CD4-positive, alpha-beta memory T cell (primary cell): ENCODE data around the gene CDH13. TPM values are rescaled to one million over a fixed set of nuclear protein-coding genes. Genes with fewer than 3 reads are reported as not detected.

Source experiments
- CTCF ChIA-PET: fragments of 350-600 bp; sonication (Branson Sonifier 250); formaldehyde crosslinking; loops from one replicate; lab custom pipeline; 2021; ENCODE audit warnings: inconsistent platforms; ENCODE audit not compliant: partially characterized antibody; lab: Charles Lee
- POLR2A ChIA-PET: fragments of 350-600 bp; sonication (Branson Sonifier 250); formaldehyde crosslinking; loops from one replicate; lab custom pipeline; 2021; ENCODE audit not compliant: partially characterized antibody; lab: Charles Lee
- DNase-seq, 5 donors: peaks; one replicate each; pipeline versions ENCODE4 v3.0.0 to v3.0.0-alpha.2; 2020 to 2022; ENCODE audit warnings: mixed read lengths in 1 of 5
- H3K27ac ChIP-seq: one replicate; pipeline ENCODE4 v1.7.0; 2013; ENCODE audit warnings: low read depth, low read length
- H3K27me3 ChIP-seq: 2 replicates; pipeline ENCODE4 v1.7.0; 2013; ENCODE audit warnings: mild to moderate bottlenecking, low read length, moderate library complexity; ENCODE audit not compliant: insufficient read depth
- H3K36me3 ChIP-seq: 2 replicates; pipeline ENCODE4 v1.7.0; 2013; ENCODE audit warnings: mild to moderate bottlenecking, low read length, moderate library complexity; ENCODE audit not compliant: insufficient read depth
- H3K4me1 ChIP-seq: 2 replicates; pipeline ENCODE4 v1.7.0; 2013; ENCODE audit warnings: mild to moderate bottlenecking, low read length, moderate library complexity; ENCODE audit not compliant: insufficient read depth
- H3K4me3 ChIP-seq, 2 donors: one replicate each; pipeline ENCODE4 v1.7.0; 2013; ENCODE audit warnings: low read length in 2 of 2, mild to moderate bottlenecking in 1 of 2
- H3K9me3 ChIP-seq, 2 donors: one replicate each; pipeline ENCODE4 v1.7.0; 2013; ENCODE audit warnings: low read length in 2 of 2, control low read depth in 1 of 2; ENCODE audit not compliant: control insufficient read depth in 1 of 2
- H3K27ac Mint-ChIP-seq, 7 donors: one replicate each; pipeline ENCODE4 v1.8.0; 2020 to 2021; ENCODE audit warnings: mixed read lengths in 7 of 7, mild to moderate bottlenecking in 6 of 7, inconsistent platforms in 3 of 7, moderate library complexity in 3 of 7
- H3K27me3 Mint-ChIP-seq, 2 donors: one replicate each; pipeline ENCODE4 v1.8.0; 2020 to 2021; ENCODE audit warnings: mixed read lengths in 2 of 2
- H3K36me3 Mint-ChIP-seq, 2 donors: one replicate each; pipeline ENCODE4 v1.8.0; 2020 to 2021; ENCODE audit warnings: mixed read lengths in 2 of 2, inconsistent platforms in 1 of 2, mild to moderate bottlenecking in 1 of 2
- H3K4me1 Mint-ChIP-seq, 4 donors: one replicate each; pipeline ENCODE4 v1.8.0; 2020 to 2021; ENCODE audit warnings: mixed read lengths in 4 of 4, mild to moderate bottlenecking in 1 of 4
- H3K4me3 Mint-ChIP-seq, 8 donors: one replicate each; pipeline ENCODE4 v1.8.0; 2020 to 2021; ENCODE audit warnings: mixed read lengths in 8 of 8, mild to moderate bottlenecking in 7 of 8, moderate library complexity in 6 of 8, inconsistent platforms in 3 of 8
- H3K9me3 Mint-ChIP-seq, 8 donors: one replicate each; pipeline ENCODE4 v1.8.0; 2020 to 2021; ENCODE audit warnings: mixed read lengths in 8 of 8, mild to moderate bottlenecking in 5 of 8, inconsistent platforms in 3 of 8, moderate library complexity in 1 of 8
- intact Hi-C: fragments of 100-400 bp; cut with micrococcal nuclease; formaldehyde crosslinking; loops from one replicate; pipeline ENCODE4 v1.15.1; 2023
- polyA plus RNA-seq, 2 donors: library from polyadenylated mRNA; unstranded; fragments of 300-500 nt; fragmentation: Illumina TruSeq; gene quantifications; one replicate each; pipeline ENCODE4 v1.2.3, GENCODE V29; 2021
- total RNA-seq, 2 experiments: library from RNA; stranded (reverse); gene quantifications; one replicate each; pipeline ENCODE4 v1.2.3, GENCODE V29; 2021

The CDH13 gene
- total and polyA plus RNA-seq, 4 experiments from 2014 or later, result not detected

GRCh38 chr16:83441517-83441916 is 814.7 kb downstream of the CDH13 start:
- no peaks in the 10 kb centered on the region for H3K27me3 Mint-ChIP-seq
- CTCF ChIA-PET, result interaction anchor here (0.6 kb wide), 1 partner anchor 13 kb away, joined by 3 read pairs; no protein-coding TSS in a partner anchor
- Histone ChIP-seq H3K27me3 (no peaks in the 10 kb centered on the region), H3K4me3 (no peak overlapping the region), H3K36me3 (no peaks in the 10 kb centered on the region), H3K4me1 (no peaks in the 10 kb centered on the region), H3K9me3 (no peaks in the 10 kb centered on the region), H3K27ac (no peak overlapping the region)
- no peaks in the 10 kb centered on the region for H3K9me3 Mint-ChIP-seq
- H3K36me3 Mint-ChIP-seq, result no peaks in the 10 kb centered on the region
- no peak for DNase-seq
- H3K27ac Mint-ChIP-seq, result no peak overlapping the region
- no peaks in the 10 kb centered on the region for H3K4me1 Mint-ChIP-seq
- intact Hi-C loops, result no loop called here
- POLR2A ChIA-PET, result no interaction called here
- no peak overlapping the region for H3K4me3 Mint-ChIP-seq

- Histone ChIP-seq H3K4me1 (no peaks in the 10 kb centered on the region), H3K27me3 (no peaks in the 10 kb centered on the region), H3K27ac (no peak overlapping the region), H3K9me3 (no peaks in the 10 kb centered on the region), H3K36me3 (no peaks in the 10 kb centered on the region), H3K4me3 (no peak overlapping the region)
- Mint-ChIP-seq H3K4me1 (no peaks in the 10 kb centered on the region), H3K27ac (no peak overlapping the region), H3K4me3 (peak overlapping the region in 1 of 8 donors; percentile 13), H3K9me3 (peaks cover 0 to 2% (median 0%) of the 10 kb centered on the region in 8 donors), H3K36me3 (no peaks in the 10 kb centered on the region), H3K27me3 (peaks cover 0 to 1% of the 10 kb centered on the region in 2 donors)
- no peak for DNase-seq
- intact Hi-C loops, result no loop called here
- ChIA-PET CTCF (no interaction called here), POLR2A (no interaction called here)
Observed at GRCh38 chr16:83443972-83444371, 817.2 kb downstream of the CDH13 start.

GRCh38 chr16:83447560-83447959 is 820.8 kb downstream of the CDH13 start:
- Histone ChIP-seq H3K27me3 (no peaks in the 10 kb centered on the region), H3K9me3 (no peaks in the 10 kb centered on the region), H3K27ac (no peak overlapping the region), H3K36me3 (no peaks in the 10 kb centered on the region), H3K4me1 (no peaks in the 10 kb centered on the region), H3K4me3 (no peak overlapping the region)
- Mint-ChIP-seq H3K4me1 (no peaks in the 10 kb centered on the region), H3K27ac (no peak overlapping the region), H3K9me3 (peaks cover 0 to 4% (median 0%) of the 10 kb centered on the region in 8 donors), H3K36me3 (no peaks in the 10 kb centered on the region), H3K27me3 (peaks cover 0 to 2% of the 10 kb centered on the region in 2 donors), H3K4me3 (no peak overlapping the region)
- intact Hi-C loops, result no loop called here
- POLR2A ChIA-PET, result no interaction called here
- CTCF ChIA-PET, result interaction anchor here (1.9 to 4.2 kb wide), 2 partner anchors 10 to 1184 kb away, joined by 5 to 36 read pairs; no protein-coding TSS in a partner anchor
- no peak for DNase-seq

GRCh38 chr16:83449861-83450260 is 823.1 kb downstream of the CDH13 start:
- intact Hi-C loops, result no loop called here
- DNase-seq, result no peak
- peaks cover 0 to 3% of the 10 kb centered on the region in 2 donors for H3K27me3 Mint-ChIP-seq
- H3K4me3 Mint-ChIP-seq, result no peak overlapping the region
- no peak overlapping the region for H3K27ac Mint-ChIP-seq
- Histone ChIP-seq H3K9me3 (no peaks in the 10 kb centered on the region), H3K4me3 (no peak overlapping the region), H3K27ac (no peak overlapping the region), H3K36me3 (no peaks in the 10 kb centered on the region), H3K27me3 (no peaks in the 10 kb centered on the region), H3K4me1 (no peaks in the 10 kb centered on the region)
- H3K36me3 Mint-ChIP-seq, result no peaks in the 10 kb centered on the region
- peaks cover 0 to 4% (median 0%) of the 10 kb centered on the region in 8 donors for H3K9me3 Mint-ChIP-seq
- POLR2A ChIA-PET, result no interaction called here
- H3K4me1 Mint-ChIP-seq, result no peaks in the 10 kb centered on the region
- CTCF ChIA-PET, result interaction anchor here (1.0 kb wide), 1 partner anchor 1186 kb away, joined by 4 read pairs; no protein-coding TSS in a partner anchor

GRCh38 chr16:83453977-83454376 is 827.2 kb downstream of the CDH13 start:
- no peaks in the 10 kb centered on the region for H3K4me1 ChIP-seq
- POLR2A ChIA-PET, result no interaction called here
- no peak overlapping the region for H3K27ac ChIP-seq
- Mint-ChIP-seq H3K9me3 (peaks cover 0 to 6% (median 2%) of the 10 kb centered on the region in 8 donors), H3K27ac (no peak overlapping the region), H3K4me1 (no peaks in the 10 kb centered on the region), H3K27me3 (peaks cover 3 to 4% of the 10 kb centered on the region in 2 donors), H3K4me3 (no peak overlapping the region), H3K36me3 (no peaks in the 10 kb centered on the region)
- no peaks in the 10 kb centered on the region for H3K27me3 ChIP-seq
- no peak for DNase-seq
- H3K4me3 ChIP-seq, result no peak overlapping the region
- H3K9me3 ChIP-seq, result no peaks in the 10 kb centered on the region
- CTCF ChIA-PET, result interaction anchor here (0.6 to 1.4 kb wide), 3 partner anchors 9 to 1190 kb away, joined by 3 to 4 read pairs (median 3); no protein-coding TSS in a partner anchor
- intact Hi-C loops, result no loop called here
- H3K36me3 ChIP-seq, result no peaks in the 10 kb centered on the region

GRCh38 chr16:83455716-83456115 is 828.9 kb downstream of the CDH13 start:
- no peak overlapping the region for H3K27ac Mint-ChIP-seq
- no peaks in the 10 kb centered on the region for H3K4me1 Mint-ChIP-seq
- intact Hi-C loops, result no loop called here
- H3K4me3 Mint-ChIP-seq, result no peak overlapping the region
- peaks cover 3 to 4% of the 10 kb centered on the region in 2 donors for H3K27me3 Mint-ChIP-seq
- H3K9me3 Mint-ChIP-seq, result peaks cover 0 to 7% (median 2%) of the 10 kb centered on the region in 8 donors
- Histone ChIP-seq H3K4me1 (no peaks in the 10 kb centered on the region), H3K27me3 (no peaks in the 10 kb centered on the region), H3K27ac (no peak overlapping the region), H3K9me3 (no peaks in the 10 kb centered on the region), H3K36me3 (no peaks in the 10 kb centered on the region), H3K4me3 (no peak overlapping the region)
- ChIA-PET CTCF (no interaction called here), POLR2A (no interaction called here)
- no peaks in the 10 kb centered on the region for H3K36me3 Mint-ChIP-seq
- no peak for DNase-seq

GRCh38 chr16:83456934-83457333 is 830.2 kb downstream of the CDH13 start:
- Mint-ChIP-seq H3K27me3 (peaks cover 3 to 4% of the 10 kb centered on the region in 2 donors), H3K4me3 (no peak overlapping the region), H3K9me3 (peaks cover 0 to 5% (median 2%) of the 10 kb centered on the region in 8 donors), H3K36me3 (no peaks in the 10 kb centered on the region), H3K4me1 (no peaks in the 10 kb centered on the region), H3K27ac (no peak overlapping the region)
- DNase-seq, result no peak
- Histone ChIP-seq H3K27ac (no peak overlapping the region), H3K9me3 (no peaks in the 10 kb centered on the region), H3K4me3 (no peak overlapping the region), H3K4me1 (no peaks in the 10 kb centered on the region), H3K36me3 (no peaks in the 10 kb centered on the region), H3K27me3 (no peaks in the 10 kb centered on the region)
- ChIA-PET CTCF (interaction anchor here (0.9 kb wide), 1 partner anchor 10 kb away, joined by 3 read pairs; no protein-coding TSS in a partner anchor), POLR2A (no interaction called here)
- intact Hi-C loops, result no loop called here
